Amniotic stem cell (primary cell): ENCODE results near the gene SACS.
"Not testable (repeated sequence)": the region's sequence is repeated elsewhere in the genome, so short reads cannot be mapped to it uniquely, and the experiment has no call there.

ENCODE experiments used
- DNase-seq: peaks from one replicate; lab custom pipeline; 2025; lab: John Stamatoyannopoulos, UW

The SACS gene

GRCh38 chr13:23455401-23456185 is 22.1 kb upstream of the SACS start:
- no peak for DNase-seq

- DNase-seq: no peak
Observed at GRCh38 chr13:23453132-23453531, 19.6 kb upstream of the SACS start.

- no peak for DNase-seq
Observed at GRCh38 chr13:23450340-23451046, 17.0 kb upstream of the SACS start.

- no peak for DNase-seq
Observed at GRCh38 chr13:23449398-23450162, 16.1 kb upstream of the SACS start.

GRCh38 chr13:23447927-23448326 is 14.4 kb upstream of the SACS start:
- DNase-seq: no peak

GRCh38 chr13:23445794-23446193 is 12.3 kb upstream of the SACS start:
- no peak for DNase-seq

- DNase-seq: no peak
Observed at GRCh38 chr13:23443878-23444277, 10.4 kb upstream of the SACS start.

- no peak for DNase-seq
Observed at GRCh38 chr13:23443110-23443509, 9.6 kb upstream of the SACS start.

GRCh38 chr13:23440821-23441618 is 7.5 kb upstream of the SACS start:
- DNase-seq: no peak

- not testable (repeated sequence) for DNase-seq
Observed at GRCh38 chr13:23440324-23440723, 6.8 kb upstream of the SACS start.

- no peak for DNase-seq
Observed at GRCh38 chr13:23437916-23438315, 4.4 kb upstream of the SACS start.

GRCh38 chr13:23436680-23437079 is 3.2 kb upstream of the SACS start:
- no peak for DNase-seq

- no peak for DNase-seq
Observed at GRCh38 chr13:23434491-23434890, 989 bp upstream of the SACS start.

- no peak for DNase-seq
Observed at GRCh38 chr13:23432626-23433025, 876 bp downstream of the SACS start.

GRCh38 chr13:23430664-23431063 is 2.8 kb downstream of the SACS start:
- DNase-seq: no peak

- no peak for DNase-seq
Observed at GRCh38 chr13:23427881-23428528, 5.5 kb downstream of the SACS start.

GRCh38 chr13:23427342-23427843 is 6.1 kb downstream of the SACS start:
- peak; percentile 70 for DNase-seq

- no peak for DNase-seq
Observed at GRCh38 chr13:23421596-23421995, 11.9 kb downstream of the SACS start.

GRCh38 chr13:23418776-23419683 is 14.5 kb downstream of the SACS start:
- no peak for DNase-seq

- DNase-seq: no peak
Observed at GRCh38 chr13:23414682-23415081, 18.8 kb downstream of the SACS start.
